ENCODE data around the gene C7orf33.
"Not testable (repeated sequence)": the region's sequence is repeated elsewhere in the genome, so short reads cannot be mapped to it uniquely, and the experiment has no call there.

Gene C7orf33

GRCh38 chr7:148580446-148580845 is 10.1 kb upstream of the C7orf33 start:
- DNase-seq (ENCODE audit: low read depth) = no peak

- no peak for DNase-seq (ENCODE audit: low read depth)
Observed at GRCh38 chr7:148581624-148582023, 8.9 kb upstream of the C7orf33 start.

DNA sequence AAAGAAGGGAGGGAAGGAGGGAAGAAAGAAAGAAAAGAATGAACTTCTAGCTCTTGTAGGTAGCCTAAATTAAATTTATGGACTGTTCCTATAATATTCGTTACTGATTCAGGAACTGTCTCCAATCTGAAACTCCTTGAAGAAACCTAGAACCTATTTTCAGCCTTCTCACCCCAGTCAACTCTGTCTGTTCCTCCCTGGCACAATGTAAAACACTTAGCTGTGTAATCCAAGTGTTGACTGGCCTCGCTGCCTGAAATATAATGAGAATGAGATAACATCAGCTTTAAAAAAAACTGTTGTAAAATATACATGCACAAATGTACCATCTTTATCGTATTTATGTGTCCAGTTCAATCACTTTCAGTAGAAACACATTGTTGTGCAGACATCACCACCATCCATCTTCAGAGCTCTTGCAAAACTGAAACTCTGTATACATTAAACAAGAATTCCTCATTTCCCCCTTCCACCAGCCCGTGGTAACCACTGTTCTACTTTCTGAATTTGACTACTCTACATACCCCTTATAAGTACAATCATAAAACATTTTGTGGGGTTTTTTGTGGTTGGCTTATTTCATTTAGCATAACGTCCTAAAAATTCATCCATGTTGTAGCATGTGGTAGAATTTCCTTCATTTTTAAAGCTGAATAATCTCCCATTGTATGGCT is 6.3 kb upstream of the C7orf33 start:
- DNase-seq (ENCODE audit: low read depth) = no peak

- no peak for DNase-seq (ENCODE audit: low read depth)
Observed at GRCh38 chr7:148585399-148585798, 5.2 kb upstream of the C7orf33 start.

GRCh38 chr7:148587076-148587475 is 3.5 kb upstream of the C7orf33 start:
- no peak for DNase-seq (ENCODE audit: low read depth)

DNA sequence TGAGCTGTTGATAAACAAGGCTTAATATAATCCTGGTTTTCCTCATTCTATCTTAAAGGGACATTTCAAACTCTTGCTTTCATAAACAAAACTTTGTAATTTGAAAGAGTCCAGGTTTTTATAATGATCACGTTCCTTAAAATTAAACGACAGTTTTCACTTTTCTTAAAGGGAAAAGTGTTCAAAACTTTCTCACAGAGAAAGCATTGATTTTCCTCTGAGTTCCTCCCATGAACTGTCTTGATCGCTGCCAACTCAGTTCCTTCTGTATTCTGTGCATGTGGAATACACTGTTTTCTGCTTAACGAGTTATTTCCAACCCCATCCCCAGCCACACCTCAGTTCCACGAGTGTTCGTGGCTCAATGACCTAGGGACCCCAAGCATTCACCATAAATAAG is 2.4 kb upstream of the C7orf33 start:
- DNase-seq (ENCODE audit: low read depth) = no peak

GRCh38 chr7:148588670-148589131 is 1.9 kb upstream of the C7orf33 start:
- DNase-seq (ENCODE audit: low read depth) = no peak

GRCh38 chr7:148589640-148590039 is 926 bp upstream of the C7orf33 start:
- DNase-seq (ENCODE audit: low read depth) = no peak

GRCh38 chr7:148596354-148596753 is 5.8 kb downstream of the C7orf33 start:
- DNase-seq (ENCODE audit: low read depth) = not testable (repeated sequence)

GRCh38 chr7:148598351-148598750 is 7.8 kb downstream of the C7orf33 start:
- no peak for DNase-seq (ENCODE audit: low read depth)

DNA sequence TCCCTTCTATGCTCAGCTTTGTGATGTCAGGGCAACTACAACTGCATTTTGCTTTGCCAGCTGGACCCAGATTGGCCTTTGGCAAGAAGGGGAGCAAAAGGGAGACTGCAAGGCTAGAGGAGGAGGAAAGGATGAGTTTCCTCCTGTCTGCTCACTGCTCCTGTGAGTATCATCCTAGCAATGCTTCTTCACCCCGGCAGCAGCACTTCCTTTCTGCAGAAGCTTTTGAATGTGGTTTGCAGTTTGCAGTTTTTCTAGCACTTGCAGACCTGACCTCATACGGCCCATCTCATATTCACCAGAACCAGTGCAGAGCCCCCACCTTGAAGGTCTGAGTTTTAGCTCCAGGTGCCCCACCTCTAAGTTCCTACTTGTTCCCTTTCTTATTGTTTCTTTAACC is 14.8 kb downstream of the C7orf33 start:
- DNase-seq (ENCODE audit: low read depth) = no peak

- DNase-seq (ENCODE audit: low read depth) = no peak
Observed at GRCh38 chr7:148607151-148607661, 16.6 kb downstream of the C7orf33 start.

DNA sequence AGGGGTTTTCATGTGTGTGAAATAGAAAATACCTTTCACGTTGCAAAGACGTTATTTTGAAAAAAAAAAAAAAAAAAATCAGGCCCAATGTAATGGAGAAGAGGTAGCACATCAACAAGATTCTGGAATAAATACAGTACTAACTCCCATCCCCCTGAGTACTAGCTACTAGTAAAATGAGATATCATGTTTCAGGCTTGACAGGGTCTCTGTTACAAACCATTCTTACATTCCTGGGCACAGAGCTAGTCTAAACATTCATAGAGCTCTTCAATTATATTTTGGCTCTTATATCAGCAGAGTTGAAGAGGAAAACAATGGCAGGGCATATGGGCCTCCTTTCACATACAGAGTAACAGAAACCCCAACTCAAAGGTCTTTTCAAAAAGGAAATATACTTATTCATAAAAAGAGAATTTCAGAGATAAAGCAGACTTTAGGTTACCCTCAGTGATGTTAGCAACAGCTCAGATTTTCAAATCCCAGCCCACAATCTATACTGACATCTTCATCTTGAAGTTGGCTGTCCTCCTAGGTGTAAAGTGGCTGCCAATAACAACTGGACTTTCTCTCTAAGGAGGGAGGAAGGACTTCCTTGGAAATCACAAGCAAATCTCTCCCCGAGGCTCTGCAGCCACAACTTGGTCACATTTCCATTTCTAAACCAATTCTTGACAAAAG is 18.6 kb downstream of the C7orf33 start:
- no peak for DNase-seq (ENCODE audit: low read depth)

GRCh38 chr7:148611692-148612091 is 21.1 kb downstream of the C7orf33 start:
- no peak for DNase-seq (ENCODE audit: low read depth)

DNA sequence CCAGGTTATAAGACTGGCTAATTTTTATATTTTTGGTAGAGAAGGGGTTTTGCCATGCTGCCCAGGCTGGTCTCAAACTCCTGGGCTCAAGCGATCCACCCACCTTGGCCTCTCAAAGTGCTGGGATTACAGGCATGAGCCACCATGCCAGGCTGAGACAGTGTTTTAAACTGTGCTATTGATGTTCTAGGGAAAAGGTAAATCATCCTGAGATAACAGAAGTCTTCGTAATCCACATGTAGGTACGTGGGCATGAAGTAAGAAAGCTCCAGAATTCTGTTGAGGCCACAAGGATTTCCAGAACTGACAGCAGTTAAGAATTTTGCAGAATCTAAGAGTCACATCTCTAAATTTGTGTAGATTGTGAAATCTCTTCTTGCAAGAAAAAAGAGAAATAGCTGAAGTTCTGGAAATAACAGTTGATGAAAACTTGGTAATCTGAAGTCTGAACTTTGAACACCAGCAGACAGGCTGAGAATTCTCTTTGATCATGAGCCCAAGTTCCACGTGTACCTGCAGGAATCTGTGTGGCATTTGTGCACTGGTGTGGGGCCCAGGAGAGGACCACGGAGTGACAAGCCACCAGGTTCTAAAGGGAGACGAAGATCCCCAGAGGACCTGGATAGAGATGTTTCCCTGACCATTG is 24.6 kb downstream of the C7orf33 start:
- DNase-seq (ENCODE audit: low read depth) = no peak

GRCh38 chr7:148620749-148621359 is 30.3 kb downstream of the C7orf33 start:
- no peak for DNase-seq (ENCODE audit: low read depth)

DNA sequence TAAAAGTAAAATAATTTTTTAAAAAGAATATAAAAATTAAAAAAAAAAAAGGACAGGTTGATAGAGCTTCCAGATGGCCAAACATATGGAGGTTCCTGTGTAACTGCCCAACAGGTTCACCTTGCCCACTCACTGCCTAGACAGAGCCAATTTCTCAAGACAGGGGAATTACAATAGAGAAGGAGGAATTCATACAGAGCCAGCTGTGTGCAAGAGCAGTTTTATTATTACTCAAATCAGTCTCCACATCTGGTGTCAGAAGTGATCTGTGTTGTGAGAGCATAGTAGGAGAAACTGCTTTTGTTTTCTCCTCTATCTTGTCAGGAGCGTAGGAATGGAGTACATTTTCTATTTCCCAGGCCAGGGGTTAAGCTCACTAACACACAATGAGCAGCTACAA is 31.0 kb downstream of the C7orf33 start:
- DNase-seq (ENCODE audit: low read depth) = no peak

GRCh38 chr7:148622887-148623585 is 32.5 kb downstream of the C7orf33 start:
- DNase-seq (ENCODE audit: low read depth) = no peak

DNA sequence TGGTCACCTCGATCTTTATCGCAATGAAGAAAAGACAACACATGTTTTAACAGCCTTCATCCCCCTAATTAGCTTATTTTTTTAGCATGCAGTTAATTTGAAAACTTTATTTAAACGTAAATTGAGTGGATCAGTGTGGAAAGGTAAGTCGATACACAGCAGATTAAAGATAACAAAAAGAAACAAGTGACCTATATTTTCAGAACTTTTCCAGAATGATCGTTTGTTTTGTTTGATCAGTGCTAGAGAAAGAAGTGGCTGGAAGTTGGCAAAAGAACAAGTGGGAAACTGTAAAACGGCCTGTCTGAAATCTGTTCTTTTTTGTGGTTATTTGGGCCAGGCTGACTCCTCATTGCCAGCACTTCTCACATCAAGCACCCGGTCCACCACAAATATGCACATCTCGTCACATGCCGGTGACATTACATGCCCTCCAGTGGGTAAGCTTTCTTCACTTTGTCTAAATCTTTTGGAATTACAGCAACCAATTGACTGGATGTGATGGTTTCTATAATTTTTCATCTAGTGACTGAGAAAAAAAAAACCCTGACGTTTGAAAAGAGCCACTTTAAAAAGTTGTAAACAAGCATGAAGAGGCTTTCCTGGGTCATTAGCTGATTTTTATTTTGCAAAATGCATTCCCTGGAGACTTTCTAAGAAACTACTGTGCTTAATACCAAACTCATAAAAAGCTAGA is 33.2 kb downstream of the C7orf33 start:
- no peak for DNase-seq (ENCODE audit: low read depth)

- no peak for DNase-seq (ENCODE audit: low read depth)
Observed at GRCh38 chr7:148624735-148625134, 34.2 kb downstream of the C7orf33 start.

GRCh38 chr7:148625342-148625741 is 34.8 kb downstream of the C7orf33 start:
- DNase-seq (ENCODE audit: low read depth) = no peak

Data from T follicular helper cell (primary cell).